Spleen (tissue), 11 donors: ENCODE measurements around the gene CYB5D1. TPM values are rescaled to one million over a fixed set of nuclear protein-coding genes. Genes with fewer than 3 reads are reported as not detected.

Experiments
- DNase-seq: peaks from one replicate; pipeline ENCODE4 v3.0.0-alpha.2; 2020
- H3K27ac ChIP-seq, 8 donors: fragments of 200-600 bp; sonication (generic) in 7 of 8; 1 replicate in 4 of 8; 2 replicates in 4 of 8; pipeline versions ENCODE4 v1.5.0 to v1.8.0; 2016 to 2021; ENCODE audit warnings: inconsistent platforms in 4 of 8, mild to moderate bottlenecking in 4 of 8, moderate library complexity in 1 of 8
- H3K27me3 ChIP-seq, 7 donors: fragments of 200-600 bp; sonication (generic) in 6 of 7; replicated peaks in 1 of 7; 1 replicate in 4 of 7; 2 replicates in 3 of 7; pipeline versions ENCODE4 v1.5.0 to v1.8.0; 2016 to 2021; ENCODE audit warnings: inconsistent platforms in 3 of 7, mild to moderate bottlenecking in 1 of 7
- H3K36me3 ChIP-seq, 6 donors: fragments of 200-600 bp; sonication (generic) in 5 of 6; 1 replicate in 4 of 6; 2 replicates in 2 of 6; pipeline versions ENCODE4 v1.5.0 to v1.8.0; 2016 to 2021; ENCODE audit warnings: inconsistent platforms in 2 of 6
- H3K4me1 ChIP-seq, 6 donors: fragments of 200-600 bp; sonication (generic) in 5 of 6; 1 replicate in 3 of 6; 2 replicates in 3 of 6; pipeline versions ENCODE4 v1.5.0 to v1.8.0; 2016 to 2021; ENCODE audit warnings: inconsistent platforms in 3 of 6
- H3K4me3 ChIP-seq, 8 donors: fragments of 200-600 bp; sonication (generic) in 7 of 8; 1 replicate in 4 of 8; 2 replicates in 4 of 8; pipeline versions ENCODE4 v1.5.0 to v1.8.0; 2016 to 2021; ENCODE audit warnings: inconsistent platforms in 4 of 8, mild to moderate bottlenecking in 4 of 8, moderate library complexity in 2 of 8
- H3K9me3 ChIP-seq, 8 donors: fragments of 200-600 bp; sonication (generic) in 7 of 8; 1 replicate in 4 of 8; 2 replicates in 4 of 8; pipeline versions ENCODE4 v1.5.0 to v1.8.0; 2016 to 2021; ENCODE audit warnings: inconsistent platforms in 4 of 8
- POLR2A ChIP-seq, 3 donors: fragments of 450-650 bp; IDR thresholded peaks; one replicate each; pipeline ENCODE4 v1.5.1; 2017; ENCODE audit warnings: antibody characterized with exemption in 3 of 3, mild to moderate bottlenecking in 1 of 3
- POLR2AphosphoS5 ChIP-seq, 3 donors: sonication (generic); formaldehyde crosslinking; IDR thresholded peaks; one replicate each; pipeline ENCODE4 v1.5.1; 2017; ENCODE audit warnings: antibody characterized with exemption in 3 of 3
- WGBS, 5 donors: extraction: QIAGEN DNeasy Blood & Tissue Kit in 3 of 5; methylation state at CpG; one replicate each; pipeline versions ENCODE4 v1.1.5 to v1.1.7; 2013 to 2018; 5-methylcytosine and 5-hydroxymethylcytosine counted together
- intact Hi-C: fragments of 100-400 bp; cut with DNase I; formaldehyde crosslinking; loops from one replicate; pipeline ENCODE4 v1.15.0; 2023; ENCODE audit warnings: low total_unique reads
- polyA plus RNA-seq, 3 donors: library from polyadenylated mRNA; stranded (reverse); fragments of 200-250 nt; gene quantifications; one replicate each; pipeline ENCODE4 v1.2.1, GENCODE V29; 2013
- total RNA-seq, 7 donors: library from RNA; depleted of rRNA in 3 of 7; stranded (reverse); fragments of >200 nt in 3 of 7; fragmentation: NEBNext Ultra II Directional in 4 of 7; extraction: Animal tissue kit (Norgen Biotek cat#: 25700) in 4 of 7; gene quantifications; one replicate each; pipeline versions ENCODE4 v1.1.0 to v1.2.1, GENCODE V29; 2016 to 2021
- TF ChIP-seq, protein P1 (sequence below), 11 experiments: fragments of 200-600 bp in 7 of 11; fragments of 450-650 bp in 4 of 11; sonication (generic) in 4 of 11; IDR thresholded peaks in 8 of 11; conservative IDR thresholded peaks in 3 of 11; 1 replicate in 7 of 11; 2 replicates in 4 of 11; pipeline versions ENCODE4 v1.4.0 to v1.8.0; 2016 to 2021; ENCODE audit warnings: antibody characterized with exemption in 11 of 11, inconsistent platforms in 4 of 11, mild to moderate bottlenecking in 1 of 11
- donor health status: healthy with polysubstance abuse.
- donor health status: DM: no; HTN: no; CAD: no; lungs with moderate emphysema.
- donor health status: DM: no; HTN: no; CAD: no.
- donor health status: Bipolar disorder and iron deficiency.
- donor health status: healthy.
- donor health status: DM: no; HTN: no; CAD: no.
- donor health status: DM: yes; HTN: yes; CAD: no.

Gene CYB5D1
- total and polyA plus RNA-seq, 10 donors = 2.1 to 13.2 (median 5.0) TPM

DNA sequence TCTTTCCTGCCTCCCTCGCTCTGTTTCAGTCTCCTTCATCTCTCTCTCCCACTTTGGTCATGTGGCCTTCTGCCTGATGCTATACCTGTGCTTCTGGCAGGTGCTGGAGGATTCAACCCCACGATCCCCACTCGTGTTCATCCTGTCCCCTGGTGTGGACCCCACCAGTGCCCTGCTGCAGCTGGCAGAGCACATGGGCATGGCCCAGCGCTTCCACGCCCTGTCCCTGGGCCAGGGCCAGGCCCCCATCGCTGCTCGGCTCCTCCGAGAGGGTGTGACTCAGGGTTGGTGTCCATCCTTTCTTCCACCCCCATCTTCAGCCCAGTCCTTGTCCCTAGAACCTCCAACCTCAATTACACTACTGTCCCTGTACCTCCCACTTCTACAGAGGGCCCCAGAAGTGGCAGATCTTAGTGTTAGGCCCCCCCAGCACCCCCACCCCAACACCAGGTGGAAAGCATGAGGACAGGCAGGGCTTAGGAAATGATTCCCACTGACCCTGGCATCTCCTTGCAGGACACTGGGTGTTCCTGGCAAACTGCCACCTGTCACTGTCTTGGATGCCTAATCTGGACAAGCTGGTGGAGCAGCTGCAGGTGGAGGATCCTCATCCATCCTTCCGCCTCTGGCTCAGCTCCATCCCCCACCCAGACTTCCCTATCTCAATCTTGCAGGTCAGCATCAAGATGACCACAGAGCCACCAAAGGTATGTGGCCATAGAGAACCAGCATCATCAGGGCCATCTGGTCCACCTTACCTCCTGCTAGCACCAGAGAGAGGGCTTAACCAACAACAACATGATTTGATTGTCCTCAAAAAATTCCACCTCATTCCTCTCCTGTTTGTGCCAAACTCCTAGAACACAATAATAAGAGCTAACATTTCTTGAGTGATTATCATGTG, 33.5 kb upstream of the CYB5D1 start:
- Histone ChIP-seq H3K27me3 (peaks cover 0 to 3% (median 0%) of the 10 kb centered on the region in 7 donors), H3K27ac (no peak overlapping the region), H3K9me3 (no peaks in the 10 kb centered on the region), H3K4me1 (peaks cover 0 to 5% (median 0%) of the 10 kb centered on the region in 6 donors), H3K4me3 (no peak overlapping the region), H3K36me3 (no peaks in the 10 kb centered on the region)
- intact Hi-C loops = loop anchor here (5.0 to 10.0 kb wide), 2 partner anchors 163 to 231 kb away; no protein-coding TSS in a partner anchor
- TF ChIP-seq, protein P1, sequence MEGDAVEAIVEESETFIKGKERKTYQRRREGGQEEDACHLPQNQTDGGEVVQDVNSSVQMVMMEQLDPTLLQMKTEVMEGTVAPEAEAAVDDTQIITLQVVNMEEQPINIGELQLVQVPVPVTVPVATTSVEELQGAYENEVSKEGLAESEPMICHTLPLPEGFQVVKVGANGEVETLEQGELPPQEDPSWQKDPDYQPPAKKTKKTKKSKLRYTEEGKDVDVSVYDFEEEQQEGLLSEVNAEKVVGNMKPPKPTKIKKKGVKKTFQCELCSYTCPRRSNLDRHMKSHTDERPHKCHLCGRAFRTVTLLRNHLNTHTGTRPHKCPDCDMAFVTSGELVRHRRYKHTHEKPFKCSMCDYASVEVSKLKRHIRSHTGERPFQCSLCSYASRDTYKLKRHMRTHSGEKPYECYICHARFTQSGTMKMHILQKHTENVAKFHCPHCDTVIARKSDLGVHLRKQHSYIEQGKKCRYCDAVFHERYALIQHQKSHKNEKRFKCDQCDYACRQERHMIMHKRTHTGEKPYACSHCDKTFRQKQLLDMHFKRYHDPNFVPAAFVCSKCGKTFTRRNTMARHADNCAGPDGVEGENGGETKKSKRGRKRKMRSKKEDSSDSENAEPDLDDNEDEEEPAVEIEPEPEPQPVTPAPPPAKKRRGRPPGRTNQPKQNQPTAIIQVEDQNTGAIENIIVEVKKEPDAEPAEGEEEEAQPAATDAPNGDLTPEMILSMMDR (IDR thresholded peaks at IDR 0.05 in 8 of 11, conservative IDR thresholded peaks at IDR 0.05 in 3 of 11) = no peak
- no peak for TF ChIP-seq POLR2AphosphoS5 (IDR thresholded peaks at IDR 0.05)
- TF ChIP-seq POLR2A (IDR thresholded peaks at IDR 0.05) = no peak
- peak; percentile 59 for DNase-seq
- 83 to 92% (median 87%) methylated on average over 8 to 9 of the region's 9 CpGs for WGBS, 5 donors

DNA sequence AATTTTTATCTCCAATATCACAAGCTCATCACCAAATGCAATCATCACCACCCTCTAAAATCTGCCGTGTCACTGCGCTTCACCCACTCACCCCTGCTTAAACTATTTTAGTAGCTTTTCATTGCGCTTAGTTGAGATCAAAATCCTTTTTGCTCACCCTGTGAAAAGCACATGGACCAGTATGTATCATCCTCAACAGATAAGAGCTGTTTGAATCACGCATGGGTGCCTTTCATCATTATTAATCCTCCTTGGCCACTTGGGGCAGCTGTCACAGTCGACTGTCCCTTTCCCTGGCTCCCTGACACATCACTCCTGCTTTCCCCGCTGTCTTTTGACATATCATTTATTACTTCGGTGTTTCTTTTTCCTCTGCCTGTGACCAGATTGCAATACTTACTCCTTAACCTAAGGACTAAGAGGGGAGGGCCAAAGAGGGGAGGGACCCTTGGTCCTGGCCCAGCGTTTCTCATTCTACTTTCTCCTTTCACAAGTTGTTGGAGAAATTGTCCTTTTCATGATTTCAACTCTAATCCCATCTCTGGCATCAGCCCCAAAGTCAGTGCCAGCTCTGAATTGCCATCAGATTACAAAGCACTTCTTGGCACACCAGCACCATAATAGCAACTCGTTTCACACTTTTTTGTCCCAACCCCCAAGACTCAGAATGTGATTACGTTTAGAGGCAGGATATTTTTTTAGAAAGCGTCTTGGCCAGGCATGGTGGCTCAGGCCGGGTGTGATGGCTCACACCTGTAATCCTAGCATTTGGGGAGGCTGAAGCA, 32.4 kb upstream of the CYB5D1 start:
- WGBS, 5 donors = 47 to 59% (median 57%) methylated on average over 12 of the region's 12 CpGs
- TF ChIP-seq POLR2AphosphoS5 (IDR thresholded peaks at IDR 0.05) (no peak), POLR2A (IDR thresholded peaks at IDR 0.05) (no peak)
- TF ChIP-seq, protein P1 (IDR thresholded peaks at IDR 0.05 in 8 of 11, conservative IDR thresholded peaks at IDR 0.05 in 3 of 11) = no peak
- intact Hi-C loops = loop anchor here (5.0 to 10.0 kb wide), 2 partner anchors 37 to 229 kb away; no protein-coding TSS in a partner anchor

DNA sequence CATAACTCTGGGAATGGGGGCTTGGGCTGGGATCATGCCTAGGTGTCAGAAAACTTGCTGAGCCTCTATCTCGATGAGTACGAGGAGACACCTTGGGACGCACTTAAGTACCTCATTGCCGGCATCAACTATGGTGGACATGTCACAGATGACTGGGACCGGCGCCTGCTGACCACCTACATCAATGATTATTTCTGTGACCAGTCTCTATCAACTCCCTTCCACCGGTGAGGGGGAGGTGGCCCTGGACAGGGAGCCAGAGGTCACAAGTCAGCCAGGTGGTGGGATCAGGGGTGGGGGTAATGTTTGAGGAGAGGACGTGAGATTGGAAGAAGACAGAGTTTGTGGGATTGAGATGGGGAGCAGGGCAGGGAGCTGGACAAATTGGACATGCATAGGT, 27.2 kb upstream of the CYB5D1 start:
- intact Hi-C loops = no loop called here

More for the DNA sequence above, 32.4 kb upstream of the CYB5D1 start:
- Histone ChIP-seq H3K9me3 (no peaks in the 10 kb centered on the region), H3K4me3 (no peak overlapping the region), H3K27me3 (peaks cover 0 to 6% (median 0%) of the 10 kb centered on the region in 7 donors), H3K27ac (no peak overlapping the region), H3K4me1 (peaks cover 0 to 5% (median 0%) of the 10 kb centered on the region in 6 donors), H3K36me3 (no peaks in the 10 kb centered on the region)
- DNase-seq = peak; percentile 15

More for the DNA sequence above, 27.2 kb upstream of the CYB5D1 start:
- Histone ChIP-seq H3K4me3 (no peak overlapping the region), H3K36me3 (no peaks in the 10 kb centered on the region), H3K4me1 (peaks cover 4 to 23% (median 8%) of the 10 kb centered on the region in 6 donors), H3K27ac (no peak overlapping the region), H3K9me3 (no peaks in the 10 kb centered on the region), H3K27me3 (peaks cover 0 to 6% (median 0%) of the 10 kb centered on the region in 7 donors)
- WGBS, 5 donors = 82 to 97% (median 92%) methylated on average over 8 of the region's 8 CpGs
- TF ChIP-seq, protein P1 (IDR thresholded peaks at IDR 0.05 in 8 of 11, conservative IDR thresholded peaks at IDR 0.05 in 3 of 11) = no peak
- TF ChIP-seq POLR2AphosphoS5 (IDR thresholded peaks at IDR 0.05) = no peak
- no peak for TF ChIP-seq POLR2A (IDR thresholded peaks at IDR 0.05)
- peak; percentile 51 for DNase-seq
